ENCODE data around the gene GLB1L3.
"Not testable (repeated sequence)": the region's sequence is repeated elsewhere in the genome, so short reads cannot be mapped to it uniquely, and the experiment has no call there.

GLB1L3 gene

DNA sequence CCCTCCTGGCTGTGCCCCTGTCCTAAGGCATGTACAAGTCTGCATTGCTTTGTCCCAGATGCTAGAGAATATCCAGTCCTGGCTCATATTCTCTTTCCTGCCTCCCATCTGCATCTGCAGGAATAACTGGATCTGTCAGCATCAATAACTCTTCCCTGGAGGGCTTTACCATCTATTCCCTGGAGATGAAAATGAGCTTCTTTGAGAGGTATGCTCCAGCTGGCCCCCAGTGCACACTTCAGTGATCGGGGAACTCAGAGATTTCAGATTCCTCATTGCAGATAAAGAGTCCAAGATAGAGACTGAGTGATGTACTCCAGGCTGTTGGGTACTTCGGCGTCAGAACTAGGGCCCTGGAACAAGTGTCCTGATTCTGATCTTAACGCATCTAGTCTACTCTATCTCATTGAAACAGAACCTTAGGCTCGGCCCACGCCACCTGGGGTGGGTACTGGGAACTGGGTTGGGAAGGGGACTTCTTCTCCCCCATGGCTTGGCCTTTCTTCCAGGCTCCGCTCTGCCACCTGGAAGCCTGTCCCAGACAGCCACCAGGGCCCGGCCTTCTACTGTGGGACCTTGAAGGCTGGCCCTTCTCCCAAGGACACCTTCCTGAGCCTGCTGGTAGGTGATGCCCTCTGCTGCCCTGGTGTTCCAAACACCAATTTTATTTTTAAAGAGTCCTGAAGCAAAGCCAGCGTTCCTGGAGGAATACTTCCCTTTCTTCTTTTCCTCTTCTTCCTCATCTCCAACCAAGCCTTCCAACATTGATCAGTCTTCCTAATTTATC, 37.8 kb downstream of the GLB1L3 start:
- DNase-seq (ENCODE audit: low spot score): no peak

DNA sequence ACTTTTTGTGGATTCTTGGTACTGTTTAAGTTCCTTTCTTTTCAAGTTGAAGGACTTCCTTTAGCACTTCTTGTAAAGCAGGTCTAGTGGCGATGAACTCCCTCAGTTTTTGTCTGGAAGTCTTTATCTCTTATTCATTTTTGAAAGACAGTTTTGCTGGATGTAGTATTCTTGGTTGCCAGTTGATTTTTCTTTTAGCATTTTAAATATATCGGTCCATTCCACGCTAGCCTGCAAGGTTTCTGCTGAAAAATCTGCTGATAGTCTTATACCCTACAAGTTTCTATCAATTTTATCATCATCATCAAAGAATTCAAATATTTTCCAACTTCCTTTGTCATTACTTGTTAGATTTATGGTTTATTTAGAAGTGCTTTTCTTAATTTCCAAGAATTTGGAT, 40.9 kb downstream of the GLB1L3 start:
- no peak for DNase-seq (ENCODE audit: low spot score)

DNA sequence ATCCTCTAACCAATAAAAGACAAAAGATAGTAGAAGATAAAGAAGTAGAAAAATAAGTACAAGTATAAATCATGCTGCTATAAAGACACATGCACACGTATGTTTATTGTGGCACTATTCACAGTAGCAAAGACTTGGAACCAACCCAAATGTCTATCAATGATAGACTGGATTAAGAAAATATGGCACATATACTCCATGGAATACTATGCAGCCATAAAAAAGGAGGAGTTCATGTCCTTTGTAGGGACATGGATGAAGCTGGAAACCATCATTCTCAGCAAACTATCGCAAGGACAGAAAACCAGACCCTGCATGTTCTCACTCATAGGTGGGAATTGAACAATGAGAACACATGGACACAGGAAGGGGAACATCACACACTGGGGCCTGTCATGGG, 45.2 kb downstream of the GLB1L3 start:
- not testable (repeated sequence) for DNase-seq (ENCODE audit: low spot score)

DNA sequence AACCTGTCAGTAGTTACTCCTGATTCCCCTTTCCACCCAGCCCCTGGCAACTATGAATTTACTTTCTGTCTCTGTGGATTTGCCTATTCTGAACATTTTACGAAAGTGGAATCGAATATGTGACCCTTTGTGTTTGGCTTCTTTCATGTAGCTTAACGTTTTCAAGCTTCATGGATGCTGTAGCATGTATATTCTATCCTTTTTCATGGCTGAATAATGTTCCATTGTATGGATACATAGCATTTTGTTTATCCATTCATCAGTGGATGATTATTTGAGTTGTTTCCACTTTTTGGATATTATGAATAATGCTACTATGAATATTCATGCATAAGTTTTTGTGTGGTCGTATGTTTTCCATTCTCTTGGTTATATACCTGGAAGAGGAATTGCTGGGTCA, 46.4 kb downstream of the GLB1L3 start:
- no peak for DNase-seq (ENCODE audit: low spot score)

DNA sequence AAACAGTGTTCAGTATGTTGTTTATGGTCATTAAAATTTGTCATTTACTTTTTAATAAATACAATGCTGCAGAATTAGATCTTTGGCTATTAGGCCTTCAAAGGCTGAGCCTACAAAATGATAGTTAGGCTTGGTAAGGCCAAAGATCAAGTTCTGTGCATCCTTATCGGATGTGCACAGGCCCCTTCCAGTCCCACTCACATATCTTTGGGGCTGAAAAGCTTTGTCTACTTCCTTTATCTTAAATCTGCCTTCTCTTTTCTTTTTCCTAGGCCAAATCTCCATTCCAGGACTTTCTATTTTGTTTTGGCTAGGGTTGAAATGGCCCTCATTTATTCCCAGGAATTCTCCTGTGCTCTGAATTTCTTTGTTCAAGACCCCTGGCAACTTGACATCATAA, 52.3 kb downstream of the GLB1L3 start:
- DNase-seq (ENCODE audit: low spot score): no peak

DNA sequence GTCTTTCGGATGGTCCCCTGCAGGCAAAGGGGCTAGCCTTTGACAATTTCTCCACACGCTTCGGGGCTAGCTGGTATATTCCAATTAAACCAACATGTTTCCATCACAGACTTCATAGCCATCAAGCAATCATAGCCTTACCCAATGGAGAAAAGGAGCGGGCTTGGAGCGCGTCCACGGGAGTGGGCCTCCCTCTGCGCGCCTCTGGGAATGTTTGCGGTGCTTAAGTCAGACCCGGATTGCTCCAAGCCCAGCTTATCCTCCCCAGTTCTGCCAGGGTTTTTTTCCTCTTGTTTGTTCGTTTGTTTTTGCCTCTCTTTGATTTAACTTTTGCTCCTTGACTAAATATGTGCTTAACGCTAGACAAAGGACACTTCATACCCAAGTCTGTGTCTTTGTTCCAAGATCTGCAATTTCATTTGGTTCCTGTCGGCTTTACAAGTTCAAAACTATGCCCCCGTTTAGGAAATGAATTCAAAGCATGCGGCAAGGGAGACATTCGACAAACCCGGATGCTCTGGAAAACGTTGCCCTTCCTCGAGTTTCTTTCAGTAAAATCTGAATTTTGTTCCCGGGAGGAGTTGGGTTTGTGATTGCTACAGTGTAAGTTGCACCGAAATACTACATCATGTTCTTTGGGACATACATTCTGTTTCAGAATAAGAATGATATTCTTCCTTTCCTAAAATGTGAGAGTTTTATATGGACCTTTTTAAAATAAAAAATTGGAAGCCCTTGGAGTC, 54.6 kb downstream of the GLB1L3 start:
- DNase-seq (ENCODE audit: low spot score): no peak

DNA sequence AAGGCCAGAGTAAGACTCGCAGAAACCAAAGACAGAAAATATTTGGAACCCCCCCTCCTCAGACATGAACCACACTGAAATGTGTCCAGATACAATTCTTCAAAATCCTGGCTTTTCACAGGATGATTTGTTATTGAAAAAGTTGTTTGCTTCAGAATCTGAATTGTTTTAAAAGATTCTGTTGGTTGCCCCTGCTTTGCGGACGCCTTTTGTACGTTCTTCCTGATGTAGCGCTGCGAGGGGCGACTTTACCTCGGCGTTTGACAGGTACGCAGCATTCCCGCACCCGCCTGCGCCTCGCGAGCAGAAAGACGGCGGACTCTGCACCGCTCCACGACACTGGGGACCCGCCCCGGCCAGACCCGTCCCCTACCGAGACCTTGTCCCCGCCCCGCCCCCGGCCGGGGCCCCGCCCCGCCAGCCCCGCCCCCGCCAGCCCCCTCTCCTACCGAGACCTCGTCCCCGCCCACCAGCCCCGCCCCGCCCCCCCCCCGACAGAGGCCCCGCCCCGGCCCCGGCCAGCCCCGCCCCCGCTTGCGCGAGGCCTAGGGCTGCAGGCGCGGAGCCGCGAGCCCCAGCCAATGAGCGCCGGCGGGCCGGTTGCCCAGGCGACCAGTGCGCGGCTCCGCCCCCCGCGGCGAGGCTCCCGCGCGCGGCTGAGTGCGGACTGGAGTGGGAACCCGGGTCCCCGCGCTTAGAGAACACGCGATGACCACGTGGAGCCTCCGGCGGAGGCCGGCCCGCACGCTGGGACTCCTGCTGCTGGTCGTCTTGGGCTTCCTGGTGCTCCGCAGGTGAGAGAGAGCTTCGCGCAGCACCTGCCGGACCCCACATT, 55.4 kb downstream of the GLB1L3 start, which contains the start of gene GLB1L2:
GLB1L2 (plus strand) TSS at position 635 of the 835 bp plus-strand sequence; CDS start at position 709, 74 bp downstream.
- DNase-seq (ENCODE audit: low spot score): peak; percentile 75

DNA sequence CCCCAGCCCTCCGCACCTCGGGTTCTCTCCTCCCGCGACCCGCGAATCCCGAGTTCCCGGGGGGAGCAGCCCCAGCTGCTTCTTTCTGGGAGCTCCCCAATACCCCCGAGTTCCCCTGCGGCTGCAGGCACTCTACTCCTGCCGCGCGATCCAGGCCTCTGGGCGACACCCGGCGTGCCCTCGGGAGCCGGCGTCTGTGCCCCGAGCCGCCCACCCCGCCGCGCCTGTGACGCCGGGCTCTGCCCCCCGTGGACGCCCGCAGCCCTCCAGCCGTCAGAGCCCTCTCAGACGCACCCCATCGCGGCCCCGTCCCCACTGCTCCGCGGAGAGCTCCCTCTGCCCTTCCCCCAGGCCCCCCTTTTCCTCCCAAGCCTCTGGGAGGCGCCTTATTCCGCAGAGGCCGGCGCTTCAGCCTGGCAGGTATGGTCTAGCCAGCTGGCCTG, 56.0 kb downstream of the GLB1L3 start:
- DNase-seq (ENCODE audit: low spot score): no peak

DNA sequence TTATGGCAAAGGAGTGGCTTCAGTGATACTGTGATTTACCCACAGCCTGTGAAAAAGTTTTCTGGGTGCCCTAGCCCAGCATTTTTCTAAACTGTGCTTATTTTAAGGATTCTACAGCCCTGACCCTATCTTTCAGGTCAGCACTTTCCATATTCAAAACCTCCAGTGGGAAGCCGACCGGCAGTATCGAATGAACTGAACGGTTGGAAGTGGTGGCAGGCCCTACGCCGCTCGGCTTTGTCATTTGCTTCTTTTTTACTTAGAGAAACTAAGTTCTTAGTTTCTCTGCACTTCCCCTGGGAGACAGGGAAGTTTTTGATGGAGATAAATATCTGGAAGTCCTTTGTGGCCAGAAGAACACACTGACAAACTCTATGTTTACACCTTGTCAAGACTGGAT, 56.6 kb downstream of the GLB1L3 start:
- DNase-seq (ENCODE audit: low spot score): no peak

DNA sequence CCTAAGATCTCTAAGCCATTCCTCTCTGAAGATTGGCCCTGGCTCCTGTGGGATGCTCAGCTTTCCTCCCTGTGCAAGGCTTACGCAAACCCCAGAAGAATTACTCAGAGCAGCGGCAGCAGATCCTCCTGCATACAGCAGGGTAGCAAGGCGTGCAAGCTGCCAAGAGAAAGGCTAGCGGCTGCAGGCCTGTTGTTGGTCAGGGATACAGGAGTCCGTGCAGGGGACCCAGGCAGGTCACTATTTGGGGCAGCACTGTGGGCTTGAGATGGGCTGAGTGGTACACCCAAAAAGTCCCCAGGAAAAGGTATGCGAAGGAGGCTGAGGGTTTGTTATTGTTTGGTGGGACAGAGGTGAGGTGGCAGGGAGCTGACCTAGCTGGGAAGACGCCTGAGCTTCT, 57.1 kb downstream of the GLB1L3 start:
- DNase-seq (ENCODE audit: low spot score): peak; percentile 32

DNA sequence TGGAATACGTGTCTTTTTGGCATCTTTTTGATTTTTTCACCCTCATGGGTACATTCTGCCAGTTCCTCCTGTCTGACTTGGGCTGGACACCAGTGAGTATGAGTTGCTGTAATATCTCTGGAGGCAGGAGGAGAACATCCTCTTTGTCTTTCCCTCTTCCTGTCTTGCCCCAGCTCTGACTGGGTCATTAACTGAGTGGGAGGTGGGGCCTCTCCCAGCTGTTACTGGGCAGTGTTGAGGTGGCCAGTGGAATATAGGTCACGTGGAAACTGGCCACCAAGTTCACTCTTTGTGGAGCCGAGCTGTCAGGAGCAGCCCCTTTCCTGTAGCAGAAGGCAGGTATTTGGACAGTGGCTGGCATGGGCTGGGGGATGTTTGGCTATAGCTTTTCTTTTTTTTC, 57.8 kb downstream of the GLB1L3 start:
- DNase-seq (ENCODE audit: low spot score): peak; percentile 7

DNA sequence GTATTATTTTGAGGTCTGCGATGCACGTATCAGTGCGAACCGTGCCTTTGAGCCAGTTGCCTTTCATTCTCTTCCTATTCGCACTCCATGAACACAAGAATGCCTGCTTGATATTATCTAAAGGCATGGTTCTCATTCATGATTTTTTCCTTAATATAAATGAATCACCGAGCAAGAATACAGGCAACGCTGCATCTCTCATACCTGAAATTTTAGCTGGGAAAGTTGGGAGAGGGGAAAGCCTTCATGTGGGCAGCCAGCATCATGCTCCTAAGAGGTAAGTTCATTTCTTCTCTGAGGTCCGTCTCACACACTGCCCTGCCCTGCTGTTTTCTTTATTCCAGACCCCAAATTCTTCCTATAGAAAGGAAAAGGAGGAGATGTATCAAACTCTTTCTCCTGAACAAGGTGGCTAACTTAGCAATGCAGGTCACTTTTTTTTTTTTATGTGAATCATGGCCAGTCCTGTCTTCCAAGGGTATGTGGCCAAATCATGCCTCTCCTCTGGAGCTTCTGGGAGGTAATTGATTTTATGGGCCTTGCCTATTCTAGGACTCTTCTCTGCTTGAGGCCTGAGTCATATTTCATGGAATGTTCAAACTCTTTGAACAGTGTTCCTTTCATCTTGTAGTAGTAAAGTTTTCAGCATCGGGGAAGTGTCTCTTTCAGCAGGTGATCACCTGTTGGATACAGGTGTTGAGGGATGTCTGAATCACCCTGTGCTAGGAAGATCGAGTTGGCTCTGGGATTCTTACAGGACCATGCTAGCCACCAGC, 58.8 kb downstream of the GLB1L3 start:
- no peak for DNase-seq (ENCODE audit: low spot score)

DNA sequence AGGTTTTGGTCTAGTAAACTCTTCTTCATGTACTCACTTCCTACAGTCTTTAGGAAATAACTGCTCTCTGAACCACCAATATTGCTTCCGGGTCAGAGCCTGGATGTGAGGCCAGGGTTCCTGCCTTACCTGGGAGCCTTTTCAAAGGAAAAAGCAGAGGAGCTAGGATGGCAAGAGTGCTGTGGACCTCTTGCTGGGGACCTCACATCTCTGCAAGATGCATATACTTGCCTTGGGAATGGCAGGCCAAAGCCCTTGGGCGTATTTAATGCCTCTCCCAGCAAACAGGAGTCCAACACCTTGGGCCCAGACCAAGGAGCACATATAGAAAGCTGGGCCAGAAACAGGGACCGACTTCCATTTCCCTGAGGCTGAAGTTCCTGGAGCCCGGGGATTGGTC, 60.9 kb downstream of the GLB1L3 start:
- peak; percentile 5 for DNase-seq (ENCODE audit: low spot score)

DNA sequence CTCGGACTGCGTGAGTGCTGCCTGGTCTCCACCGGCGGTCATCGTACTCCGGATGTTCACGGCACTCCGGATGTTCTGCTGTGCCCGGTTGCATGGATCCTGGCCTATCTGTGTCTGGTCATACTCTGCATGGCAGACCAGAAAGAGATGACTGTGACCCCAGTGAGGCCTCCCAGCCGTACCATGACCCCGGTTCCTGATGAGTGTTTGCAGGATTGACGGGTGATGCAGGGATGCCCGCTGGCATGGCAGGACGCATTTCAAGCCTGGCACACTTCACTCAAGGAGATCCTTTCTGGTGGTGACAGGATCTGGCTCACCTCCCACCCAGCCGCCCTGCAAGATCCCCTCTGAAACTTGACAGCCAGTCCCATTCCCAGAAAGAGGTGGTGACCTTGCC, 61.9 kb downstream of the GLB1L3 start:
- DNase-seq (ENCODE audit: low spot score): no peak

DNA sequence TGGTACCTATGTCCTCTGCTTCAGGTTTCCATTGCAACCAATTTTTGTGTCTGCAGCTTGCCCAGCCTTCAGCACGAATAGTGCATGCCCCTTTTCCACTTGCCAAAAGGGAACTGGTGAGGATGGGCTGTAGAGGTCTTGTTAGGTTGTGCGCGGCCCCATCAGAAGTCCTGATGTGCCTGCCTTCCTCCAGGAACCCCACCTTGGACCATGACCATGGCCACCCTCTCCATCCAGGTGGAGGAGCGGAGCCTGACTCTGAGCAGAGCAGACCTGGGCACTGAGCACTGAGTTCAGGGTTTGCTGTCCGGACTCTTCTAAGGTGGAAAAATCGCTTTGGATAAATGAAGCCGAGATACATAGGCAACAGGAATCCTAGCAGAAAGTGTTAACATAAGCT, 62.5 kb downstream of the GLB1L3 start:
- DNase-seq (ENCODE audit: low spot score): no peak

DNA sequence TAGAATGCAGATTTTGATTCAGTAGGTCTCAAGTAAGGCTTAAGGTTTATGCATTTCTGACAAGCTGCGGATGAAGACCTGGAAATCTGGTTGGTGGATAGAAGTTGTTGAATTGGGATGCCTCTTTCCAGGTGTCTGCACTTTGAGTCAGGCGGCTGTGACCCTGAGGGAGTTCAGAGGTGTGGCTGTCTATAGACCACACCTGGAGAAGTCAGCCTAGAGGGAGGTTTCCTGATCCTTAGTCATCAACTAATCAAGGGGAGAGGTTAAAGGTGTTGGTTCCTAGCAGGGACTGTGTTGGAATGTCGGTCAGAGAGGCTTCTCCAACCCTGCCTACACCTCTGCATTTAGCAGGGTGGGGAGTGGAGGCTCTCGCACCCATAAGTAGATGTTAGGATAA, 63.6 kb downstream of the GLB1L3 start:
- no peak for DNase-seq (ENCODE audit: low spot score)

DNA sequence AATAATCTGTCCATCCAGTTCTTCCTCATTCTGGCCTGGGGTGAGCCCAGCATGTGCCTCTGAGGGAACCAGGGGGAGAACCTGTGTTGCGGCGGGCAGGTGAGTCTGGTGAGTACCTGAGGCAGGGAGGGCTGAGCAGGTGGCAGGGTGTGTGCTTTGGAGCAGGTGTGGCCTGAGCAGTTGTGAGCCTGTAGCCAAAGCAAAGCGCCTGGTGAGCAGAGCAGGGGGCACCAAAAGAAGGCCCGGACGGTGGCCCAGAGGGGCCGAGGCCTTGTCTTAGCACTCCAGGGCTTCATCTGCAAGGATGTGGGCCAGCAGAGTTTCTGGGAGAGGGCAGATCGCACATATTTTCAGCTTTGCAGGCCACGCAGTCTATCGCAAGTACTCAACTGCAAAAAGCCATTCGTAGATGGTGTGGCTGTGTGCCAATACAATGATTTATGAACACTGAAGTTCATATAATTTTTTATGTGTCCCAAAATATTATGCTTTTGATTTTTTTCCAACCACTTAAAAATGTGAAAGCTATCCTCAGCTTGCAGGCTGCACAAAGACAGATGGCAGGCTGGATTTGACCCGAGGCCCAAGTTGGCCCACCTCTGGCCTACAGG, 64.3 kb downstream of the GLB1L3 start:
- peak; percentile 5 for DNase-seq (ENCODE audit: low spot score)

DNA sequence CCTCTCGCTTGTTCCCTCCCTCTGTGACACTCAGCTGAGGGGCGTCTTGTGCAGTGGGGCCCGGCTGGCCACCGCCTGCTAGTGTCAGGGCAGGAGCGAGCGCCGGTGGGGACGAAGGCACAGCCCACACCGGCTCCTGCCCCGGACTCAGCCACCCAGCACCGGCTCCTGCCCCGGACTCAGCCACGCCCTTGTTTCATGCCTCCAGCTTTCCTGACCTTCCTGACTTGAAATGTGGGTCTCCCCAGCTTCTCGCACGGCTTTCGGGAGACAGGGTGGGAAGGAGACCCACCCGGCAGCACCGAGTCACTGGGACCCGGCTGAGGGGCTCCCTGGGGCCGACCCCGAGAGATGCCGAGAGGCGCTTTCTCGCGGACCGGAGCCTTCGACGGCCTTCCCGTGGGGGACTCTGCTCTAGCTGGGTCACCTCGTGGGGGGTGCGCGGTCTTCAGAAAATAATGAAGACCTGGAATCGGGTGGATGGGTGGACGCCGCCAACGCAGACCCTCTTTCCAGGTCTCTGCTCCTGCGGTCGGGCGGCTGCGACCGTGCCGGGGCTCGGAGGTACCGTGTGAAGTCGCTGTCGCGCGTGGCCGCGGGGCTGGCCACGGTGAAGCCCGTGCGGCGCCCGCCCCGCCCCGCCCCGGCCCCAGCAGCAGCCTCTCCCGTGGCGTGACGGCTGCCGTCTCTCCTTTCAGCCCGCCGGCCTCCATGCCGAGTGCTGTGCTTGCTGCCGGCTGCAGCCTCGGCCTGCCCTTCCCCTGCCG, 65.8 kb downstream of the GLB1L3 start:
- DNase-seq (ENCODE audit: low spot score): no peak

DNA sequence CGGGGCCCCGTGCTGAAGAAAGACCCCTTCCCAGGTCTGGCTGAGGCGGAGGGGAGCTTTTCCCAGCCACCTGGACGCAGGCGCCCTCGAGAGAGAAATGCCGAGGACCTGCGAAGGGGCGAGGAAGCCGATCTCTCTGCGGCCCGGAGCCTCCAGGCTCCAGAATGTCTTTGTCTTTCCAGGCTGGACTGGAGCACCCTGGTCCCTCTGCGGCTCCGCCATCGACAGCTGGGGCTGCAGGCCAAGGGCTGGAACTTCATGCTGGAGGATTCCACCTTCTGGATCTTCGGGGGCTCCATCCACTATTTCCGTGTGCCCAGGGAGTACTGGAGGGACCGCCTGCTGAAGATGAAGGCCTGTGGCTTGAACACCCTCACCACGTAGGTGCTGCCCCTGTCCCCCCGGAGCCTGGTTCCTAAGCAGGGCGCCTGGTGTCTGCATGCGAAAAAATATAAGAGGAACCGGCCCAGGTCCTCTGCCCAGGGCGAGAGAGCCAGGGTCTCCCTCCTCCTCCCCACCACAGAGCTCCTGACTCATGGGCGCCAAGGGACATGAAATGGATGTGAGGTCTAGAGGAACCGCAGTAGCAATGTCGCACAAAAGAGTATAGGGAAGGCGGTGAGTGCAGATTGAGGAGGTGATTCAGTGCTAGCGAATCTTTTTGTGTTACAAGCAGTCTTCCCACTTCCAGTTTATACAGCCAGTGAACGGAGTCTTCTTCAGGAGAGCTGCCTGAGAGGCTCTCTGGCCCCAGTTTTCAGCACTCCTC, 66.6 kb downstream of the GLB1L3 start:
- no peak for DNase-seq (ENCODE audit: low spot score)

DNA sequence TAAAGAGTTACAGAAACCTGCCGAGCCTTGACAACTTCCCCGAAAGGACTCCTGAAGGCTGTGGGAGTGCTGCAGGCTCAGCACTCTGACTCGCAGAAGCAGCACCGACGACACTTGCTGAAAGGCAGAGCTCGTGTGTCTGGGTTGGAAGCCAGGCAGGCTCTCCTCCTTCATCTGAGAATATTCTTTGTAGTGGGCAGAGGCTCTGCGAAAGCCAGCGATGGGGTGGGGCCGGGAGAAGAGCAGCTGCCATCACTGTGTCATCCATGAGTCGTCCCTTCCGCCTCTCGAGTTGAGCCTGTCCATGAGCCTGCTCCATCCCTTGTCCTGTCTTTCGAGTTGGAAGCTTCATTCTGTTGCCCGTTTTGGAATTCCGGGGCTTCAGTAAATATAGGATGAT, 67.5 kb downstream of the GLB1L3 start:
- no peak for DNase-seq (ENCODE audit: low spot score)
